Sigmoid colon (tissue), 4 donors: ENCODE data around the gene CT45A1.

ENCODE experiments used
- CTCF ChIP-seq, 4 experiments: fragments of 450-650 bp in 3 of 4; fragments of 200-600 bp in 1 of 4; IDR thresholded peaks; one replicate each; pipeline ENCODE4 v1.5.1; 2016 to 2019; ENCODE audit warnings: antibody characterized with exemption in 4 of 4, mild to moderate bottlenecking in 3 of 4, moderate library complexity in 2 of 4
- POLR2AphosphoS5 ChIP-seq, 4 donors: sonication (generic); formaldehyde crosslinking; IDR thresholded peaks; one replicate each; pipeline ENCODE4 v1.6.1; 2017; ENCODE audit warnings: antibody characterized with exemption in 4 of 4

GRCh38 chrX:135737366-135738071 lies 24.1 kb downstream of the CT45A1 start:
- TF ChIP-seq POLR2AphosphoS5 (IDR thresholded peaks at IDR 0.05) (no peak), CTCF (IDR thresholded peaks at IDR 0.05) (no peak)
